ENCODE data around the gene A3GALT2.

Gene A3GALT2

DNA sequence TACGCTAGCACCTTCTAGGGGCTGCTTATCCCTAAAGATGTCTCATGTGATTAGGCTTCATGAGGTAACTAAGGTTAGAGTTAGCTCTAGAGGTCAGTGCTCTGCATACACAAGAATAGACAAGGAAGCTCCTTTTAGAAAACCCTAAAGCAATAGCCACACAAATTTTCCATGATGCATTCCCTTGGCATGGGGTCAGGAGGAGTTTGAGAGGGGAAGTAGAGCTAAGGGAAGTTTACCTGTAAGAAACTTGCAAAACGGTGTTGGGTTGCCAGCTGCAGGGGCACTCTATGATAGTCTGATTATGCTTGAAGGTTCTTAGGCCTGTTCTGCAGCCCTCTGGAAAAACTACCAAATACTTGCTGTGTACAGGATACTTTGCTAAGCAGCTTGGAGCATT, 39.0 kb upstream of the A3GALT2 start:
- no peak overlapping the region for H3K4me3 ChIP-seq (ENCODE audit: low read depth, low read length)

DNA sequence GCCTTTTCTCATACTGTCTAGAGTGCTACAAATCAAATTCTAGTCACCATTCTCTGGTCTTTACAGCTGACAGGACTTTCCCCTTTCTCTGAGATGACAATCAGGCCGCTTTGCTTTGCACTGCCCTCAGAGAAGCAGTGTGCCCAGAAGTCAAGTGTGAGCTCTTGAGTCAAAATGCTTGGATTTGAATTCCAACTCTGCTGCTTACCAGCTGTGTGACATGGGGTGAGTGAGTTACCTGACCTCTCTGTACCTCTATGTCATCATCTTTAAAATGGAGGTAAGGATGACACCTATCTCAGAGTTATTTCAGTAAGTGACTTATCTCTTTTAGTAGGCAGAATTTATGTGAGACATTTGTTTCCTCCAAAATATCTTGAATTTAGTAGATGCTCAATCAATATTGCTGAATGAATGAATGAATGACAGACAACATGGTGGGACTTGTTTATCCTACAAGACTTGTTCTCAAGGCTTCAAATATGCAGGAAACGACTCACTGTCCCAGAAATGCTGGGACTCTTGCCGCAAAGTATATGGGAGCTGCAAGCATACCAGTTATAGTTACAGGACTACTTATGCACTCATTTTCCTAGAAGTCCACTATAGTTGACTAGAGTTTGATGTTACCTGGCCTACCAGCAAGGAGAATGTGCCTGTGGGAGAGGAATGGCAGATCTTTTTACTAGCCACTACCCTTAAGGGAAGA, 38.1 kb upstream of the A3GALT2 start:
- TF ChIP-seq, protein P1, sequence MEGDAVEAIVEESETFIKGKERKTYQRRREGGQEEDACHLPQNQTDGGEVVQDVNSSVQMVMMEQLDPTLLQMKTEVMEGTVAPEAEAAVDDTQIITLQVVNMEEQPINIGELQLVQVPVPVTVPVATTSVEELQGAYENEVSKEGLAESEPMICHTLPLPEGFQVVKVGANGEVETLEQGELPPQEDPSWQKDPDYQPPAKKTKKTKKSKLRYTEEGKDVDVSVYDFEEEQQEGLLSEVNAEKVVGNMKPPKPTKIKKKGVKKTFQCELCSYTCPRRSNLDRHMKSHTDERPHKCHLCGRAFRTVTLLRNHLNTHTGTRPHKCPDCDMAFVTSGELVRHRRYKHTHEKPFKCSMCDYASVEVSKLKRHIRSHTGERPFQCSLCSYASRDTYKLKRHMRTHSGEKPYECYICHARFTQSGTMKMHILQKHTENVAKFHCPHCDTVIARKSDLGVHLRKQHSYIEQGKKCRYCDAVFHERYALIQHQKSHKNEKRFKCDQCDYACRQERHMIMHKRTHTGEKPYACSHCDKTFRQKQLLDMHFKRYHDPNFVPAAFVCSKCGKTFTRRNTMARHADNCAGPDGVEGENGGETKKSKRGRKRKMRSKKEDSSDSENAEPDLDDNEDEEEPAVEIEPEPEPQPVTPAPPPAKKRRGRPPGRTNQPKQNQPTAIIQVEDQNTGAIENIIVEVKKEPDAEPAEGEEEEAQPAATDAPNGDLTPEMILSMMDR (conservative IDR thresholded peaks at IDR 0.05; ENCODE audit: low read depth, low read length), result no peak
- H3K4me3 ChIP-seq (ENCODE audit: low read depth, low read length), result no peak overlapping the region
- DNase-seq (ENCODE audit: low read depth), result peak; percentile 35

More for the DNA sequence above, 39.0 kb upstream of the A3GALT2 start:
- no peak for DNase-seq (ENCODE audit: low read depth)
- TF ChIP-seq, protein P1 (conservative IDR thresholded peaks at IDR 0.05; ENCODE audit: low read depth, low read length), result no peak

DNA sequence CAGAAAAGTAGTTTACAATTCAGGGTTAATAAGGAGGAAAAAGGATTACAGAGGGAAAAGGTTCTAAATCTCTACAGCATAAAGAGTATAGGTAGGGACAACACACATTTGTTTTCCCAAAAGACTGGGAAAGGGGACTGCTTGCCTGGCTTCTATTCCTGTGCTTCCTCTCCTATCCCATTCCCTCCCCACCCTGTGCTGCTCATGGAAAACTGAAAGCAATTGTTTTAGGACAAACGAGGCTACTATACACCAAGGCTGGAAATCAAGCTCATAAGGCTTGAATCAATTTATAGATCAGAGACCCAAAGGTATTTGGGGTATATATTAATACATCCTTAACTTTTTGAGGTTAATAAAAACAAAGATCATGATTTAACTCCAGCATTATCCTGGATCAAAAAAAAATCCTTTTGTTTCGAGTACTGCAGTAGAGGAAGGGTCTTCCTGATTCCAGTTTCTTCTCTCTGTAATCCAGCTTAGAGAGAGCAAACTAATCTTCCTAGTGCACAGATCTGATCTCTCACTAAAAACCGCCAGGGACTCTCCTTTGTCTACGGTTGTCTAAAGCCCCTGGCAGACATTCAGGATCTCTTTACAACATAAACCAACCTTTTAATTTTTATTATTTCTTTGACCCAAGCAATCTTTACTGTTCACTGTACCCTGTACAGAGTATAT, 37.4 kb upstream of the A3GALT2 start:
- no peak overlapping the region for H3K4me3 ChIP-seq (ENCODE audit: low read depth, low read length)
- no peak for DNase-seq (ENCODE audit: low read depth)
- TF ChIP-seq, protein P1 (conservative IDR thresholded peaks at IDR 0.05; ENCODE audit: low read depth, low read length), result no peak

DNA sequence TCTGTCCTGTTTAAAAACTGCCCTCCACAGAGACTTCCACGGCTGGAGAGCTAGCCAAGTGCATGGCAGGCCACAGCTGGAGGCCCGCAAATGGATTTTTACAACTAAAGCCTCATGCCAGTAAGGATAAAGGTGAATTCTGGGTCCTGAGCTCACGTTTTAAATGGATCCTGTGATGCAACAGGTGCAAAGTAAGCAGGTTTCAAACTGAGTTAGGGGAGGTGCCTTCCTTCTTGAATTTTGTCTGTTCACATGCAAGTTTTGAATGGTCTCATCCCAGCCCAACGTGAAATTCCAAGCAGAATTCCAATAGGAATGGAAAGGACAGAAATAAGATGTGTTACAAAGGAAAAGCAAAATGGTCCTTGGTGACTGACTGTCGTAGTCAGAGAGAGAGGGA, 36.2 kb upstream of the A3GALT2 start:
- DNase-seq (ENCODE audit: low read depth), result no peak
- H3K4me3 ChIP-seq (ENCODE audit: low read depth, low read length), result no peak overlapping the region
- TF ChIP-seq, protein P1 (conservative IDR thresholded peaks at IDR 0.05; ENCODE audit: low read depth, low read length), result no peak

DNA sequence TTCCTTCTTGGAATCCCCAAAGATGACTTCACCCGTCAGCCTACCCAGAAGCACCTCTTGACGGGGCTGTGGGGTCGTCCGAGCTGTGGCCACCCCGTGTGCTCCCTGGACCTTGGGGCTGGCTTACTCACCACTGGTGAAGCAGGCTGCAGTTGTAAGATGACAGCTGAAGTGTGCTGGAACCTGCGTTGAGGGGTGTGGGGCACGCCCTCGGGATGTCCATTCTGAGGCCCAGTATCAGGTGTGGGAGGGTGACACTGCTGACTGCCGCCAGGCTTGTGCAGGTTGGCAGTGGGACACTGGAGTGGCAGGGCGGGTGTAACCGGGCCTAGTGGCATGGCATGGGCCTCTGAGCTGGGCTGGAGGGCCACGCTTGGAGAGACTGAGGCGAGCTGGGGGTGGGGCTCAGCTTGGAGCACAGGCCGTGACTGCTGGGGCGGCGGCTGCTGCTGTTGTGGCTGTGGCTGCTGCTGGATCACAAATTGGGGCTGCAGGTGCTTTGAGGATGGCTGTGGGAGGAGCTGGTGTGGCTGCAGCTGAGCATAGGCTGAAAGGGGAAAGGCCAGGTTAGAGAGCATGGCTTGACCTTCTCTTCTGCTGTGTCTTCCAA, 33.9 kb upstream of the A3GALT2 start:
- no peak overlapping the region for H3K4me3 ChIP-seq (ENCODE audit: low read depth, low read length)
- DNase-seq (ENCODE audit: low read depth), result no peak
- TF ChIP-seq, protein P1 (conservative IDR thresholded peaks at IDR 0.05; ENCODE audit: low read depth, low read length), result no peak

DNA sequence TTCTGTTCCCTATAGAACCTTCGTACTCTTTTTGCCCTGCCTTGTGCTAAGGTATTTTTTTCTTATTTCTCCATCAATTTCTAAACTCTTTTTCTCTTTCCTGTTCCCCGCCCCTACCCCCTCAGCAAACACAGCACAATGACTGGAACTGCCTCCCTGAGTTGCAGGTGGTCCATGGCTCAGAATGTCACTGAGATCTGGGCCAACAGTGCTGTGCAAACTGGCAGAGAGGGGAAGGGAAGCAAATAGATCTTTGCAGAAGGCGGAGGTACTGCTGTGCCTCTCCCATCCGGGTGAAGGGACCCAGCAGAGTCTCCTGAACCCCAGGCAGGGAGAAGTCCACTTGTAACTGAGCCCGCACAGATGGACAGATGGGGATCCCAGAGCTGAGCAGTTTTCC, 32.6 kb upstream of the A3GALT2 start:
- no peak for DNase-seq (ENCODE audit: low read depth)

More for the DNA sequence above, 32.6 kb upstream of the A3GALT2 start:
- TF ChIP-seq, protein P1 (conservative IDR thresholded peaks at IDR 0.05; ENCODE audit: low read depth, low read length), result no peak
- no peak overlapping the region for H3K4me3 ChIP-seq (ENCODE audit: low read depth, low read length)

Data from choroid plexus epithelial cell (primary cell).